22Rv1 (cell line): ENCODE results near the gene TFCP2L1.

Experiments
- ZFX ChIP-seq: fragments of 450-650 bp; IDR thresholded peaks from 2 replicates; pipeline ENCODE4 v1.6.1; 2017; ENCODE audit warnings: antibody characterized with exemption, borderline replicate concordance
- TF ChIP-seq, protein P1 (sequence below): fragments of 450-650 bp; IDR thresholded peaks from 2 replicates; pipeline ENCODE4 v1.5.1; 2017; ENCODE audit warnings: mild to moderate bottlenecking

DNA sequence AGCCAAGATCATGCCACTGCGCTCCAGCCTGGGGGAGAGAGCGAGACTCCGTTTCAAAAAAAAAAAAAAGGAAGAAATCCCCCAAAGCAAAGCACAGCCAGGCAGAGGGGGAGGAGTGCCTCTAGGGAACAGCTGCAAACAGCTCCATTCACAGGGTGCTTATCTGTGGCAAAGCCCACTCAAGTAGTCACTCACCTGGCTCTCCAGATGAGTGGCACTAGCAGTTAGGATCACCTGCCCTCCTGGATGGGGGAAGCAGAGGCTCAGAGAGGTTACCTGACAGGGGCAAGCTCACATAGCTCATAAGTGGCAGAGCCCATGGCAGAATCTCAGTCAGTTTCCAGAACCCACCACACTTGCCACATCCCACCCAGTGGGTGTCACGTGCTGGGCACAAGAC lies 30.3 kb downstream of the TFCP2L1 start:
- TF ChIP-seq, protein P1, sequence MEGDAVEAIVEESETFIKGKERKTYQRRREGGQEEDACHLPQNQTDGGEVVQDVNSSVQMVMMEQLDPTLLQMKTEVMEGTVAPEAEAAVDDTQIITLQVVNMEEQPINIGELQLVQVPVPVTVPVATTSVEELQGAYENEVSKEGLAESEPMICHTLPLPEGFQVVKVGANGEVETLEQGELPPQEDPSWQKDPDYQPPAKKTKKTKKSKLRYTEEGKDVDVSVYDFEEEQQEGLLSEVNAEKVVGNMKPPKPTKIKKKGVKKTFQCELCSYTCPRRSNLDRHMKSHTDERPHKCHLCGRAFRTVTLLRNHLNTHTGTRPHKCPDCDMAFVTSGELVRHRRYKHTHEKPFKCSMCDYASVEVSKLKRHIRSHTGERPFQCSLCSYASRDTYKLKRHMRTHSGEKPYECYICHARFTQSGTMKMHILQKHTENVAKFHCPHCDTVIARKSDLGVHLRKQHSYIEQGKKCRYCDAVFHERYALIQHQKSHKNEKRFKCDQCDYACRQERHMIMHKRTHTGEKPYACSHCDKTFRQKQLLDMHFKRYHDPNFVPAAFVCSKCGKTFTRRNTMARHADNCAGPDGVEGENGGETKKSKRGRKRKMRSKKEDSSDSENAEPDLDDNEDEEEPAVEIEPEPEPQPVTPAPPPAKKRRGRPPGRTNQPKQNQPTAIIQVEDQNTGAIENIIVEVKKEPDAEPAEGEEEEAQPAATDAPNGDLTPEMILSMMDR, result no peak
- TF ChIP-seq ZFX, result no peak
